Measurements from ENCODE around the gene LRP1B.
"Not testable (repeated sequence)": the region's sequence is repeated elsewhere in the genome, so short reads cannot be mapped to it uniquely, and the experiment has no call there.

LRP1B gene

GRCh38 chr2:140465301-140465700 is 1665.5 kb downstream of the LRP1B start:
- no peak for DNase-seq

GRCh38 chr2:140462990-140463389 is 1667.8 kb downstream of the LRP1B start:
- no peak for DNase-seq

GRCh38 chr2:140457483-140457882 is 1673.3 kb downstream of the LRP1B start:
- DNase-seq, result no peak

GRCh38 chr2:140455315-140455714 is 1675.5 kb downstream of the LRP1B start:
- no peak for DNase-seq

- no peak for DNase-seq
Observed at GRCh38 chr2:140454717-140455116, 1676.1 kb downstream of the LRP1B start.

- no peak for DNase-seq
Observed at GRCh38 chr2:140451324-140451723, 1679.5 kb downstream of the LRP1B start.

- DNase-seq, result no peak
Observed at GRCh38 chr2:140442319-140442718, 1688.5 kb downstream of the LRP1B start.

GRCh38 chr2:140440815-140441214 is 1690.0 kb downstream of the LRP1B start:
- no peak for DNase-seq

GRCh38 chr2:140436936-140437335 is 1693.9 kb downstream of the LRP1B start:
- no peak for DNase-seq

- DNase-seq, result not testable (repeated sequence)
Observed at GRCh38 chr2:140427033-140427432, 1703.8 kb downstream of the LRP1B start.

- no peak for DNase-seq
Observed at GRCh38 chr2:140424471-140424870, 1706.3 kb downstream of the LRP1B start.

GRCh38 chr2:140422759-140423158 is 1708.1 kb downstream of the LRP1B start:
- no peak for DNase-seq

- DNase-seq, result no peak
Observed at GRCh38 chr2:140417504-140417903, 1713.3 kb downstream of the LRP1B start.

GRCh38 chr2:140416577-140416976 is 1714.2 kb downstream of the LRP1B start:
- DNase-seq, result no peak

- not testable (repeated sequence) for DNase-seq
Observed at GRCh38 chr2:140415035-140415434, 1715.8 kb downstream of the LRP1B start.

- no peak for DNase-seq
Observed at GRCh38 chr2:140410695-140411094, 1720.1 kb downstream of the LRP1B start.

GRCh38 chr2:140401056-140401455 is 1729.8 kb downstream of the LRP1B start:
- no peak for DNase-seq

- no peak for DNase-seq
Observed at GRCh38 chr2:140392824-140393223, 1738.0 kb downstream of the LRP1B start.

- no peak for DNase-seq
Observed at GRCh38 chr2:140384946-140385345, 1745.9 kb downstream of the LRP1B start.

GRCh38 chr2:140383781-140384180 is 1747.0 kb downstream of the LRP1B start:
- no peak for DNase-seq

- DNase-seq, result no peak
Observed at GRCh38 chr2:140376686-140377085, 1754.1 kb downstream of the LRP1B start.

GRCh38 chr2:140363131-140363530 is 1767.7 kb downstream of the LRP1B start:
- no peak for DNase-seq

- no peak for DNase-seq
Observed at GRCh38 chr2:140362361-140362760, 1768.5 kb downstream of the LRP1B start.

- DNase-seq, result no peak
Observed at GRCh38 chr2:140359056-140359771, 1771.6 kb downstream of the LRP1B start.

GRCh38 chr2:140356697-140357096 is 1774.1 kb downstream of the LRP1B start:
- DNase-seq, result no peak

Data from NCI-H2029 treated with DMSO at 0.1 percent for 48 hours (cell line).